Endothelial cell of umbilical vein (primary cell): ENCODE data around the gene CNFN.

Experiments used
- CTCF ChIP-seq, 2 donors: IDR thresholded peaks; 1 replicate in 1 of 2; 2 replicates in 1 of 2; pipeline ENCODE4 v1.5.1; 2011; ENCODE audit warnings: low read length in 2 of 2, mild to moderate bottlenecking in 2 of 2, moderate library complexity in 2 of 2, control low read depth in 1 of 2, inconsistent platforms in 1 of 2, low read depth in 1 of 2; ENCODE audit not compliant: insufficient read depth in 1 of 2; ENCODE audit errors: extremely low read depth in 1 of 2
- POLR2A ChIP-seq: IDR thresholded peaks from 2 replicates; pipeline ENCODE4 v1.6.1; 2012; ENCODE audit warnings: low read depth, mild to moderate bottlenecking, control low read depth, low read length
- POLR2AphosphoS5 ChIP-seq: IDR thresholded peaks from 2 replicates; pipeline ENCODE4 v1.6.1; 2012; ENCODE audit warnings: low read depth, mild to moderate bottlenecking, control low read depth, low read length, moderate library complexity; ENCODE audit not compliant: insufficient read depth

- TF ChIP-seq POLR2AphosphoS5 (no peak), POLR2A (no peak), CTCF (IDR thresholded peaks at IDR 0.05; ENCODE audit: extremely low read depth in 1 of 2, insufficient read depth in 1 of 2, low read depth in 1 of 2, low read length in 2 of 2) (no peak)
These were observed 27.8 kb downstream of the CNFN start for GRCh38 chr19:42362342-42362741.
